GM23338 (cell line): ENCODE measurements around the gene GTSF1L. TPM values are rescaled to one million over a fixed set of nuclear protein-coding genes. Genes with fewer than 3 reads are reported as not detected.

Experiments
- ATAC-seq: fragments of 200-7000 bp; cut with Tn5 transposase; 3 replicates; pipeline ENCODE4 v1.9.1; 2020
- DNase-seq: peaks from one replicate; pipeline ENCODE4 v3.0.0-alpha.2; 2015; ENCODE audit warnings: low spot score
- H2AFZ ChIP-seq: fragments of 200-600 bp; sonication (generic); 2 replicates; pipeline ENCODE4 v1.8.0; 2016; ENCODE audit warnings: antibody characterized with exemption, mild to moderate bottlenecking, moderate library complexity
- H3F3A ChIP-seq: fragments of 200-600 bp; sonication (generic); replicated peaks from 2 replicates; pipeline ENCODE4 v1.8.0; 2017; ENCODE audit warnings: antibody characterized with exemption, mixed run types, low read depth
- H3K27ac ChIP-seq: fragments of 200-600 bp; sonication (generic); 2 replicates; pipeline ENCODE4 v1.6.1; 2016; ENCODE audit warnings: low read depth
- H3K27me3 ChIP-seq: fragments of 200-600 bp; sonication (generic); 2 replicates; pipeline ENCODE4 v1.8.0; 2016; ENCODE audit warnings: mild to moderate bottlenecking, mixed run types, moderate library complexity; ENCODE audit not compliant: insufficient read depth
- H3K36me3 ChIP-seq: fragments of 200-600 bp; sonication (generic); 2 replicates; pipeline ENCODE4 v1.8.0; 2016; ENCODE audit warnings: mild to moderate bottlenecking; ENCODE audit not compliant: insufficient read depth
- H3K4me1 ChIP-seq: fragments of 200-600 bp; sonication (generic); 2 replicates; pipeline ENCODE4 v1.8.0; 2016; ENCODE audit warnings: mild to moderate bottlenecking, moderate library complexity; ENCODE audit not compliant: insufficient read depth
- H3K4me2 ChIP-seq: fragments of 200-600 bp; sonication (generic); 2 replicates; pipeline ENCODE4 v1.7.1; 2017; ENCODE audit warnings: mixed run types
- H3K4me3 ChIP-seq: fragments of 200-600 bp; sonication (generic); 2 replicates; pipeline ENCODE4 v1.6.1; 2016; ENCODE audit warnings: mixed run types
- H3K79me2 ChIP-seq: fragments of 200-600 bp; sonication (generic); replicated peaks from 2 replicates; pipeline ENCODE4 v1.8.0; 2017; ENCODE audit warnings: mild to moderate bottlenecking; ENCODE audit not compliant: insufficient read depth
- H3K9me2 ChIP-seq: fragments of 200-600 bp; sonication (generic); 2 replicates; pipeline ENCODE4 v1.8.0; 2017; ENCODE audit not compliant: insufficient read depth
- H4K20me1 ChIP-seq: fragments of 200-600 bp; sonication (generic); replicated peaks from 2 replicates; pipeline ENCODE4 v1.8.0; 2017; ENCODE audit warnings: mild to moderate bottlenecking; ENCODE audit not compliant: insufficient read depth
- H3K27ac Mint-ChIP-seq: 2 replicates; pipeline ENCODE4 v1.8.0; 2020; ENCODE audit warnings: inconsistent platforms, mild to moderate bottlenecking, moderate library complexity, mixed read lengths
- H3K27me3 Mint-ChIP-seq: 3 replicates; pipeline ENCODE4 v1.8.0; 2022; ENCODE audit warnings: low read depth, mild to moderate bottlenecking, moderate library complexity, mixed read lengths, inconsistent platforms; ENCODE audit not compliant: insufficient read depth, poor library complexity
- H3K36me3 Mint-ChIP-seq: 3 replicates; pipeline ENCODE4 v1.8.0; 2021; ENCODE audit warnings: low read depth, mild to moderate bottlenecking, inconsistent platforms, moderate library complexity, mixed read lengths
- H3K4me1 Mint-ChIP-seq: 3 replicates; pipeline ENCODE4 v1.8.0; 2020; ENCODE audit warnings: mild to moderate bottlenecking, inconsistent platforms, mixed read lengths
- H3K4me3 Mint-ChIP-seq: 3 replicates; pipeline ENCODE4 v1.8.0; 2021; ENCODE audit warnings: moderate library complexity, mild to moderate bottlenecking, inconsistent platforms, mixed read lengths
- H3K9me3 Mint-ChIP-seq: 3 replicates; pipeline ENCODE4 v1.8.0; 2020; ENCODE audit warnings: moderate library complexity, mild to moderate bottlenecking, inconsistent platforms, mixed read lengths
- CREB1 ChIP-seq: fragments of 250-450 bp; sonication (Bioruptor Pico); IDR thresholded peaks from 2 replicates; pipeline ENCODE4 v1.5.0; 2020; ENCODE audit warnings: low read depth, mild to moderate bottlenecking, moderate library complexity
- CTCF ChIP-seq, 2 experiments: fragments of 200-600 bp in 1 of 2; sonication (generic) in 1 of 2; conservative IDR thresholded peaks; 2 replicates each; pipeline versions ENCODE4 v1.5.1 to v1.6.1; 2016 to 2017; ENCODE audit warnings: antibody characterized with exemption in 2 of 2, low read depth in 2 of 2, mild to moderate bottlenecking in 2 of 2, moderate library complexity in 1 of 2
- ETS1 ChIP-seq: IDR thresholded peaks from 2 replicates; pipeline ENCODE4 v1.6.1; 2016; ENCODE audit warnings: antibody characterized with exemption
- EZH2 ChIP-seq: fragments of 200-600 bp; sonication (generic); IDR thresholded peaks from one replicate; pipeline ENCODE4 v1.8.0; 2017; ENCODE audit warnings: antibody characterized with exemption, mild to moderate bottlenecking, low read depth; ENCODE audit not compliant: unreplicated experiment
- EZH2phosphoT487 ChIP-seq: fragments of 200-600 bp; sonication (generic); IDR thresholded peaks from one replicate; pipeline ENCODE4 v1.8.1; 2018; ENCODE audit warnings: antibody characterized with exemption; ENCODE audit not compliant: unreplicated experiment
- JUNB ChIP-seq: IDR thresholded peaks from one replicate; pipeline ENCODE4 v1.6.1; 2016; ENCODE audit warnings: antibody characterized with exemption; ENCODE audit not compliant: unreplicated experiment
- NANOG ChIP-seq: IDR thresholded peaks from 2 replicates; pipeline ENCODE4 v1.6.1; 2016; ENCODE audit warnings: antibody characterized with exemption, borderline replicate concordance
- POLR2AphosphoS5 ChIP-seq: IDR thresholded peaks from 2 replicates; pipeline ENCODE4 v1.6.1; 2016; ENCODE audit warnings: antibody characterized with exemption, low read depth
- REST ChIP-seq: IDR thresholded peaks from one replicate; pipeline ENCODE4 v1.6.1; 2018; ENCODE audit warnings: antibody characterized with exemption; ENCODE audit not compliant: unreplicated experiment
- STAT1 ChIP-seq: IDR thresholded peaks from one replicate; pipeline ENCODE4 v1.6.1; 2016; ENCODE audit warnings: antibody characterized with exemption; ENCODE audit not compliant: unreplicated experiment
- ZNF114 ChIP-seq: fragments of 250-450 bp; sonication (Bioruptor Pico); IDR thresholded peaks from 2 replicates; pipeline ENCODE4 v1.5.0; 2020; ENCODE audit warnings: mild to moderate bottlenecking, moderate library complexity
- ZNF331 ChIP-seq: fragments of 250-450 bp; sonication (Bioruptor Pico); IDR thresholded peaks from 2 replicates; pipeline ENCODE4 v1.5.0; 2020; ENCODE audit warnings: low read depth, mild to moderate bottlenecking, moderate library complexity
- ZNF462 ChIP-seq: fragments of 250-450 bp; sonication (Bioruptor Pico); IDR thresholded peaks from 2 replicates; pipeline ENCODE4 v1.5.0; 2020; ENCODE audit warnings: mild to moderate bottlenecking, moderate library complexity
- polyA plus RNA-seq: library from polyadenylated mRNA; unstranded; fragments of >200 nt; fragmentation: Nextera tagmentation; extraction: Ambion mirVana; gene quantifications from 2 replicates; pipeline ENCODE4 v1.2.1, GENCODE V29; 2016
- total RNA-seq: library from RNA; depleted of rRNA; stranded (reverse); fragments of >200 nt; shearing (Covaris generic); gene quantifications from 2 replicates; pipeline ENCODE4 v1.2.3, GENCODE V29; 2014

Gene GTSF1L
- total and polyA plus RNA-seq, 2 experiments from 2014 or later, result not detected

- H3K36me3 Mint-ChIP-seq, result no peaks in the 10 kb centered on the region
- H3K9me3 Mint-ChIP-seq, result no peaks in the 10 kb centered on the region
- no peaks in the 10 kb centered on the region for H3K9me2 ChIP-seq
- no peaks in the 10 kb centered on the region for H3K36me3 ChIP-seq
- ATAC-seq, result no peak
- H3K27ac Mint-ChIP-seq, result no peak overlapping the region
- peaks cover 3% of the 10 kb centered on the region for H3K27me3 Mint-ChIP-seq
- no peaks in the 10 kb centered on the region for H4K20me1 ChIP-seq
- H3K27me3 ChIP-seq, result no peaks in the 10 kb centered on the region
- H3K79me2 ChIP-seq, result no peaks in the 10 kb centered on the region
- peaks cover 12% of the 10 kb centered on the region for H3K4me1 ChIP-seq
- H3K27ac ChIP-seq, result no peak overlapping the region
- no peak overlapping the region for H2AFZ ChIP-seq
- TF ChIP-seq POLR2AphosphoS5, result no peak
- TF ChIP-seq JUNB, result no peak
- no peak for TF ChIP-seq ZNF331 (CRISPR knock-in tag)
- no peak for TF ChIP-seq STAT1
- no peak for TF ChIP-seq ZNF462
- TF ChIP-seq REST, result no peak
- TF ChIP-seq EZH2phosphoT487, result no peak
- TF ChIP-seq NANOG, result no peak
- no peak for TF ChIP-seq ZNF114 (CRISPR knock-in tag)
- TF ChIP-seq CREB1 (CRISPR knock-in tag), result no peak
- no peak for TF ChIP-seq ETS1
- TF ChIP-seq CTCF (conservative IDR thresholded peaks at IDR 0.05; ENCODE audit: low read depth in 2 of 2), result no peak
- no peak for TF ChIP-seq EZH2
- H3K4me3 Mint-ChIP-seq, result no peak overlapping the region
- H3K4me3 ChIP-seq, result no peak overlapping the region
- no peak for DNase-seq
- no peak overlapping the region for H3K4me2 ChIP-seq
- peaks cover 12% of the 10 kb centered on the region for H3K4me1 Mint-ChIP-seq
- no peaks in the 10 kb centered on the region for H3F3A ChIP-seq
Measured at GRCh38 chr20:43762911-43763310, 36.1 kb upstream of the GTSF1L start.
